Cerebellar cortex (tissue), 1 donor: ENCODE measurements around the gene NANOS3.

Experiments used
- DNase-seq: peaks from one replicate; pipeline ENCODE4 v3.0.0-alpha.2; 2015; ENCODE audit warnings: low spot score

NANOS3 gene

GRCh38 chr19:13876834-13877233 lies at the start of gene NANOS3:
Gene NANOS3 (plus strand): TSS chr19:13877134. CDS start chr19:13877249, 115 bp downstream.
- DNase-seq, result no peak

- DNase-seq, result peak; percentile 46
These were observed 49.3 kb upstream of the NANOS3 start for GRCh38 chr19:13827656-13828055.

DNA sequence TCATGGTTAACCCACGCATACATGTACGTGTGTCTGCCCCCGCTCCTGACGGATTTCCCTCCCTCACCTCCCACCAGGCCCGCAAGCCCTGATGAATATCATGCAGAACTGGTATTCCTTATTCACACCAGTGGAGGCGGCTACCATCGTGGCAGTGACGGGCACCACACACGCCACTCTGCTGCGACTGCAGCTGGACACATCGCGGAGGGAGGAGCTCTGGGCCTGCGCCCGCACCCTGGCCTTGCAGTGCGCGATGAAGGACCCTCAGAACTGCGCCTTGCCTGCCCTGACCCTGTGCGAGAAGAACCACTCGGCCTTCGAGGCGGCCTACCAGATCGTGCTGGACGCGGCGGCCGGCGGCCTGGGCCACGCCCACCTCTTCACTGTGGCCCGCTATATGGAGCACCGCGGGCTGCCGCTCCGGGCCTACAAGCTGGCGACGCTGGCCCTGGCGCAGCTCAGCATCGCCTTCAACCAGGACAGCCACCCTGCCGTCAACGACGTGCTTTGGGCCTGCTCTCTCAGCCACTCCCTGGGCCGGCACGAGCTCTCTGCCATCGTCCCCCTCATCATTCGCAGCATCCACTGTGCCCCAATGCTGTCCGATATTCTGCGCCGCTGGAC lies 46.7 kb upstream of the NANOS3 start:
- DNase-seq, result no peak

DNA sequence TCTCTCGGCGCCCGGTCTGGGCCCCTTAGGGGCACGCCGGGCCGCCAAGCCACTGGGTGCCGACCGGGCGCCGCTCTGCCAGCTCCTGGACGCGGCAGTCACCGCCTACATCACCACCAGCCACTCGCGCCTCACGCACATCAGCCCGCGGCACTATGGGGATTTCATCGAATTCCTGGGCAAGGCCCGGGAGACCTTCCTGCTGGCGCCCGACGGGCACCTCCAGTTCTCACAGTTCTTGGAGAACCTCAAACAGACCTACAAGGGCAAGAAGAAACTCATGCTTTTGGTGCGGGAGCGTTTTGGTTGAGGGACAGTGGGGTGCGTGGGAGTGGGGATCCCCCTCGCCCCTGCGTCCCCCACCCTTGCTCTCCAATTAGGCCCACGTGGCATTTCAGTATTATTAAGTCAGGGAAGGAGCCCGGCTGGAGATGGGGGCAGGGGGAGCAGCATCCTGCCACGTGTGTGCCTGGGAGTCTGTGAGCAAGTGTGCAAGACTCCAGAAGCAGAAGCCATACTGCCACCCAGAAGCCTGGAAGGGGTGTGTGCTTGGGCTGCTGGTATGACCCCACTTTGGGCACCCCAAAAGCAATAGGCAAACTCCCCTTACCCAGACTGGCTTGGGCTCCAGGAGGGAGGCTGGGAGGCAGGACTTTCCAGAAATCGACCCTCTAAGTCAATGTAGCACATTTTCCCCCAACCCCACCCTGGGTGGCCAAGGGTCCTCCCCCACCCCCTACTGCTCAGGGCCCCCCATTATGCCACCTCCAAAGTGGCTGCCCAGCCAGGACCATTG lies 46.0 kb upstream of the NANOS3 start:
- DNase-seq, result no peak

GRCh38 chr19:13831537-13832467 lies 45.1 kb upstream of the NANOS3 start:
- DNase-seq, result no peak

- peak; percentile 90 for DNase-seq
These were observed 43.3 kb upstream of the NANOS3 start for GRCh38 chr19:13833330-13834243.

GRCh38 chr19:13834244-13835069 lies 42.5 kb upstream of the NANOS3 start:
- peak; percentile 73 for DNase-seq

DNA sequence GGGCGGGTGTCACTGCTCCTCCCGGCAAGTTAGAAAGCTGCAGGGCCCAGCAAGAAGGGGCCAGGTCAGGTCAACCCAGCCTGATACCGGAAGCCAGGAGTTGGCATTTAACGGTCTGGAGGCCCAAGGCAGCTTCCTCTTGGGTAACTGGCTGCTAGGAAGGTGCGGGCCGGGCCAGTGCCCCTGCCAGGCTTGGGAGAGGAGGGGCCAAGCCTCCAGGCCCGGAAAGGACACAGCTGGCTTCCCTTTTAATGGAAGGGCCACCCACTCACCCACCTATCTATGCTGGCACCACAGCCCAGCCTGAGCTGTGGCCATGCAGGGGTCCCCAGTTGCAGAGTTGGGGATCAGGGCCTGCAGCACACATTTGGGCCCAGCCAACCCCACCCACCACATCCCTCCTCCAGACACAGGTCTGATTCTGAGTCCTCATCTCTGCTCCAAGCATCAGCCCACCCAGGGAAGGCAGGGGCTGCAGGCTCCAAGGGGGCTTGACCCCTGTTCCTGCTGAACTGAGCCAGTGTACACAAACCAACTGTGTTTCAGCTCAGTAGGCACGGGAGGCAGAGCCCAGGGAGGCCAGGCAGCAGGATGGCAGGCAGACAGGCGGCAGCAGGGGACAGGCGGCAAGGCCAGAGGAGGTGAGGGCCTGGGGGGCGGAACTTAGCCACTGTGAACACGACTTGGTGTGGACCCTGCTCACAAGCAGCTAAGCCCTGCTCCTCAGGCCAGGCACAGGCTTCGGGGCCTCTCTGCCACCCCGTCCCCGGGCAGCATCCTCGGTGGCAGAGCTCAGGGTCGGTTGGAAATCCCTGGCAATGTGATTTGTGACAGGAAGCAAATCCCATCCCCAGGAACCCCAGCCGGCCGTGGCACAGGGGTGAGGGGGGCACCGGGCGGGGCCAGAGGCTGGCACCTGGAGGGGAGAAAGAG lies 40.9 kb upstream of the NANOS3 start:
- no peak for DNase-seq

- no peak for DNase-seq
These were observed 38.4 kb upstream of the NANOS3 start for GRCh38 chr19:13838435-13839129.

DNA sequence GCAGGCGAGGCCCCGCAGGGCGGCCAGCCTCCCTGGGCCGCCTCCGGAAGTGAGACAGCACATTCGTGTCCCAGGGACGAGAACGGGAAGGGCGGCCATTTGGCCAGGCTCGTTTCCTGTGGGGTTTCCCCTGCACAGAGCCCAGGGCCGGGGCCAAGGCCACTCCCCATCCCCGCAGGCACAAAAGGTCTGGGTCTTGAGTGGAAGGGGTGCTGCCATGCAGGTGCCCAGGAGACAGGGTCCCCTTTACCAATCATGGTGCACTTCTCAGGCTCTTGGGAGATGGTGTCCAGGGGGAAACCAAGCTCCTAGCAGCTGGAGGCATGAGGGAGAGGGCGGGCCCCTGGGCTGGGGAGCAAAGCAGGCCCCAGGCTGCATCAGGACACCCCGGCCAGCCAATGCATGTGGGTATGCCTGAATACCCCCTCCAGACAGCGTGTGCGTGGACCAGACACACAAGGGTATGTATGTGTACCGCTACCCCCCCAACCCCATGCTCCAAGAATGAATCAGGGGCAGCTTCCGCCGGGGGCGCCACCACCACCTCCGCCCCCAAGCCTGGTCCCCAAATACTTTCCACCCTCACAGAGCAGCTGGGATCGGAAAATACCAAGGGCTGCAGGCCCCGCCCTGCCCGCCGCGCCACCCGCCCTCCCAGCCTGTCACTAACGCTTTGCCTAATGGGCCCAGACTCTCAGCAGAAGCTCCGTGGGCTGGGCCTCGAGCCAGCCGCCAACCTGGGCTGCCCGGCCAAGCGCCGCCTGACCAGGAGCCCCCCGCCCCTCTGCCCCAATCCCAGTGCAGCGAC lies 37.6 kb upstream of the NANOS3 start:
- DNase-seq, result no peak

GRCh38 chr19:13839938-13840304 lies 37.0 kb upstream of the NANOS3 start:
- DNase-seq, result no peak

- no peak for DNase-seq
These were observed 36.4 kb upstream of the NANOS3 start for GRCh38 chr19:13840305-13841085.

GRCh38 chr19:13841086-13841961 lies 35.6 kb upstream of the NANOS3 start:
- no peak for DNase-seq

DNA sequence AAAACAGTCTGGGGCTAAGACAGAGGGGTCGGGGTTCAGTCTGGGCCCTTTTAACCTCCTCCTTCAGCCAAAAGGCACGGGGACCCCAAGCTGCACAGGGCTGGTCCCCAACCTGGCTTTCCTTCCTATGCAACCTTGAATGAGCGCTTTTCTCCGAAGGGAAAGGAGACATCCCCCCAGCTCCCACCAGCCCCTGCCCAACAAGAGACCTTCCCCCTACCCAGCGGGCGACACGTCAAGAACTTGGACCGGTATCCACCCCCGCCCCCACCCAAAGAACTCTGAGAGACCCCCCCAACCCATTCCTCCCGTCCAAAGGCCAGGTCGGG lies 35.0 kb upstream of the NANOS3 start:
- no peak for DNase-seq

DNA sequence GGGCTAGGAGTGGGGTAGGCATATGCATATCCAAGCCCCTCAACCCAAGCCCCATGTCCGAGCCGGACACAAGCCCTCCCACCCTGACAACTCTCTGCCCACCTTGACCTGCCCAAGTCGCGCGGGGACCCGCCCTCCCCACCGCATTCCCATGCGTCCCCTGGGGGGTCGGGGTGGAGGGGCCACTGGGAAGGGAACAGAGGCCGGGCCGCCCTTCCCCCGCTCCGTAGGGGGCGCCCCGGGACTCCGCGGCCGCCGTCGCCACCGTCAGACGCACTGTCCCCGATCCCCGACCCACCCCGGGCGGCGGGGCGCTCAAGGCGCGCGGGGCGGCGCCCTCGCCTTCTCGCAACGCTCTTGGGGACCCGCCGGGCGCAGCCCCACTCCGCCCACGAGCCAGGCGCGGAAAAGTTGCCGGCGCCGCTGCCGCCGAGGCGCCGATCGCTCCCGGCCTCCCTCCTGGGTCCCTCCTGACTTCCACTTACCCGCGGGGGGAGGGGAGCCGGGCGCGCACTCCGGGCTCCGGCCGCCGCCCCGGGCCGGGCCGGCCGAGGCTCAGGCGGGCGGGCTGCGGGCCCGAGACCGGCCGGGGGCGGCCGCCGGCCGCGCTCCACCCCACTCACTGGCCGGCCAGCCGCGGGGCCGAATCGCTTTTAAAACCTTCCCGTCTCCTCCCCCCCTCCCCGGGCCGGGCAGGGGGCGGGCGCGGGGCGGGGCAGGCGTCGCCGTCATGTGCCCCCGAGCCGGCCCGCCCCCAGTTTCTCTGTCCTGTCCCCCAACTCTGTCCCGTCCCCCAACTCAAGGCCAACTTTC lies 34.4 kb upstream of the NANOS3 start:
- peak; percentile 53 for DNase-seq
